ENCODE results near the gene KCTD17. TPM values are rescaled to one million over a fixed set of nuclear protein-coding genes. Genes with fewer than 3 reads are reported as not detected.

KCTD17 gene
- polyA plus RNA-seq, 4 donors, result 23.1 to 35.4 (median 27.1) TPM

GRCh38 chr22:37039466-37039865 is 12.1 kb upstream of the KCTD17 start:
- DNase-seq (ENCODE audit: low read depth in 4 of 4, low spot score in 3 of 4), result no peak

GRCh38 chr22:37043209-37043827 is 8.2 kb upstream of the KCTD17 start:
- no peak for DNase-seq (ENCODE audit: low read depth in 4 of 4, low spot score in 3 of 4)

GRCh38 chr22:37043828-37044538 is 7.6 kb upstream of the KCTD17 start:
- no peak for DNase-seq (ENCODE audit: low read depth in 4 of 4, low spot score in 3 of 4)

GRCh38 chr22:37044634-37045625 is 6.6 kb upstream of the KCTD17 start:
- no peak for DNase-seq (ENCODE audit: low read depth in 4 of 4, low spot score in 3 of 4)

- no peak for DNase-seq (ENCODE audit: low read depth in 4 of 4, low spot score in 3 of 4)
Measured at GRCh38 chr22:37045958-37046357, 5.6 kb upstream of the KCTD17 start.

DNA sequence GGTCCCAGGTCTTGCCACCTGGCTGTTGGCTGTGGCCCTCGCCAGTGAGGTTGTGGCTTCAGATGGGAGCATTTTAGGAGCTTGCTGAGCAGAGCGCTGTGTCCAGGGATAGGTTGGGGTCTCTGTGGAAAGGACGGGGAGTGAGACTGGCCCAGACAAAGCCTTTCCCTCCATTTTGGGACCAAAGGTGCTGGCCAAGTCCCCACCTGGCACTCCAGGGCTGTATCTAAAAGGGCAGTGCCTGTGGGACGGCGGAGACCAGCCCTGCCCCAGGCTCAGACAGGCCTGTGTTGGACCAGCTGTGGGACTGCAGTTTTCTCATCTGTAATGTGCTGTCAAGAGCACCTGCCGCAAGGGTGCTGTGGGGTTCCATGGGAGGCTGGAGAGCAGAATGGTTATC is 5.0 kb upstream of the KCTD17 start:
- no peak for DNase-seq (ENCODE audit: low read depth in 4 of 4, low spot score in 3 of 4)

- no peak for DNase-seq (ENCODE audit: low read depth in 4 of 4, low spot score in 3 of 4)
Measured at GRCh38 chr22:37047006-37047405, 4.5 kb upstream of the KCTD17 start.

DNA sequence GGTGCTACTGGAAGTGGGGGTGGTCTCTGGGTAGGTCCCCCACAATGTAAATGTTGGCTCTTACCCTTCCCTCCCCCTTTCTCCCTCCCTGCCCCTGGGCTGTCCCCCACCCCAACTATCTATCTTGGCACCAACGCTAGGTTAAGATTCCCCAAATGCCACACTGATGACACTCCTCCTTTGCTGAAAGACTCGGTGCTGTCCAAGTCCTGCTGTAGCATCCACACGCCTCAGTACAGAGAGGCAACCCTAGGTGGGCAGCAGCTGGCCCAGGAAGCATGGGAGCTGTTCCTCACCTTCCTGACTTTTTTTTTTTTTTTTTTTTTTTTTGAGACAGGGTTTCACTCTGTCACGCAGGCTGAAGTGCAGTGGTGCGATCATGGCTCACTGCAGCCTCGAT is 3.4 kb upstream of the KCTD17 start:
- DNase-seq (ENCODE audit: low read depth in 4 of 4, low spot score in 3 of 4), result no peak

DNA sequence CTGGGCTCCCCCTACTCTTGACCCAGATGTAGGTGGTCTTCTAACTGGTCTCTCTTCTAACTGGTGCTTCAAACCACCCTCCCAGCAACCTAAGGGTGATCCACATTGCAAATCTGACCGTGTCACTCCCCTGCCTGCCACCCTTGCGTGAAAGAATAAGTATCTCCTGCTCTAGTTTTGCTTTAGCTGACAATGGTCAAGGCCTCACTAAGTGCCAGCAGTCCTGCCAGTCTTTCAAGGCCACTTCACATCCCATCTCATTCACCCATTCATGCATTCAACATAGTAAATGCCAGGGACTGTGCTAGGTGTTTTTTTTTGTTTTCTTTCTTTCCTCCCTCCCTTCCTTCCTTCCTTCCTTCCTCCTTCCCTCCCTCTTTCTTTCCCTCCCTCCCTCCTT is 2.3 kb upstream of the KCTD17 start:
- no peak for DNase-seq (ENCODE audit: low read depth in 4 of 4, low spot score in 3 of 4)

DNA sequence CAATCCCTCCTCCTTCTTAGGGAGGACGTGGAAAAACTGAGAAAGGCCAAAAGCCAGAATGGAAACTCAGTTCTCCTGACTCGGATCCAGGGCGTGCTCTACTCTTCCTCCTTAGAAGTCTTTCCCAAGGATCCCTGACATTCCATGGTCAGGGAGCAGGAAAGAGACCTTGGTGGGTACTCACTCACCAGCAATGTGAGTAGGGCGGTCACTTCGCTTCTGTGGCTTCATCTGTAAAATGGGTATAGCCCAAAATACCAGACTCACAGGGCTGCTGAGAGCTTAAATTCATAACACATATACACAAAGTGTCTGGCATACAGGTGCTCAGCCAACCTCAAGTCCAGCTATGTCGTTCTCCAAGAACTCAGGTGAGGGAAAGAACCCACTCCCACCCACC is 629 bp upstream of the KCTD17 start:
- DNase-seq (ENCODE audit: low read depth in 4 of 4, low spot score in 3 of 4), result no peak

- no peak for DNase-seq (ENCODE audit: low read depth in 4 of 4, low spot score in 3 of 4)
Measured at GRCh38 chr22:37052386-37053309, 1.1 kb downstream of the KCTD17 start.

GRCh38 chr22:37053310-37054055 is 1.9 kb downstream of the KCTD17 start:
- no peak for DNase-seq (ENCODE audit: low read depth in 4 of 4, low spot score in 3 of 4)

GRCh38 chr22:37054056-37054395 is 2.5 kb downstream of the KCTD17 start:
- DNase-seq (ENCODE audit: low read depth in 4 of 4, low spot score in 3 of 4), result no peak

GRCh38 chr22:37054600-37055365 is 3.2 kb downstream of the KCTD17 start:
- no peak for DNase-seq (ENCODE audit: low read depth in 4 of 4, low spot score in 3 of 4)

DNA sequence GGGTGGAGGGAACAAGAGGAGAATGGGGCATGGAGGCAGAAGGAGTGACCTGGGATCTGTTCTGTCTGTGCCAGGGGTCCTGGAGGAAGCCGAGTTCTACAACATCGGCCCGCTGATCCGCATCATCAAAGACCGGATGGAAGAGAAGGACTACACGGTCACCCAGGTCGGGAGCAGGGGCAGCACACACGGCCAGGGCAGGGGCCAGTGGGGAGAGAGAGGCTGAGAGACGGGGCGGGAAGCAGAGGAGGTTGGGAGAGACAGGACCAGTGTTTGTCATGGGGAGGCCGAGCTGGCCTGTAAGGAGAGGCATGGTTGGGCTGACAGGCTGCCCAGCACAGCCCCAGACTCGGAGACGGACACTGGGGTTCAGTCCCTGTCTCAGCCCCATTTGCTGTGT is 4.7 kb downstream of the KCTD17 start:
- DNase-seq (ENCODE audit: low read depth in 4 of 4, low spot score in 3 of 4), result no peak

- DNase-seq (ENCODE audit: low read depth in 4 of 4, low spot score in 3 of 4), result no peak
Measured at GRCh38 chr22:37057226-37057625, 5.7 kb downstream of the KCTD17 start.

GRCh38 chr22:37057796-37058510 is 6.4 kb downstream of the KCTD17 start:
- no peak for DNase-seq (ENCODE audit: low read depth in 4 of 4, low spot score in 3 of 4)
